Activated naive CD4-positive, alpha-beta T cell treated with anti-CD3 and anti-CD28 coated beads, Interleukin-2, amount 50 U/mL, for 72 hours (primary cell): ENCODE data around the gene CSHL1. TPM values are rescaled to one million over a fixed set of nuclear protein-coding genes. Genes with fewer than 3 reads are reported as not detected.

ENCODE experiments used
- ATAC-seq, 2 donors: fragments of 150-1000 bp; cut with Tn5 transposase; 2 replicates each; pipeline ENCODE4 v1.10.0; 2021; ENCODE audit warnings: mild to moderate bottlenecking in 2 of 2, moderate library complexity in 2 of 2
- DNase-seq, 2 donors: peaks; one replicate each; pipeline ENCODE4 v3.0.0; 2021 to 2022; ENCODE audit warnings: low spot score in 2 of 2
- H3K27ac Mint-ChIP-seq, 2 donors: one replicate each; pipeline ENCODE4 v1.8.0; 2022; ENCODE audit warnings: mild to moderate bottlenecking in 2 of 2, mixed read lengths in 2 of 2
- H3K36me3 Mint-ChIP-seq, 2 donors: one replicate each; pipeline ENCODE4 v1.8.0; 2022; ENCODE audit warnings: mixed read lengths in 2 of 2
- H3K9me3 Mint-ChIP-seq, 2 donors: one replicate each; pipeline ENCODE4 v1.8.0; 2022; ENCODE audit warnings: mixed read lengths in 2 of 2
- total RNA-seq, 2 donors: library from RNA; stranded (reverse); gene quantifications; one replicate each; pipeline ENCODE4 v1.2.3, GENCODE V29; 2022

The CSHL1 gene
- total RNA-seq, 2 donors from 2014 or later: 0.31 TPM; not detected in 1

DNA sequence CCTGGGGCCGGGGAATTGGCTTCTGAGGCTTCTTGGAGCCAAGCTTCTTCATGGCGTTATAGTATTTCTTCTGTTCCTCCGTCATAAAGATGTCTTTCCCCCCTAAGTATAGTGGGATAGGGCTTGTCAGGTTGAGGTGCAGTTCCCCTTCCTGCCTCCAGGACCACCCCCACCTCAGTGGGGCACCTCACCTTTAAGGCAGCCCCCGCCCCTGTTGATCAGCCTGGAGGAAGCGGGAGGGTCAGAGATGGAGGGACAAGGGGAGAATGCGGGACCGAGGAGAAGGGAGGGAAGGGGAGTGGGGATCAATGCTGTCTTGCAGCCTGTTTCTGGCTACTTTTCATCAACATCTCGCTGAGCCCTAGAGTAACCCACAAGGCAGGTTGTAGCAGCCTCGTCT is 32.7 kb upstream of the CSHL1 start:
- Mint-ChIP-seq H3K9me3 (no peaks in the 10 kb centered on the region), H3K36me3 (no peaks in the 10 kb centered on the region), H3K27ac (no peak overlapping the region)
- no peak for DNase-seq
- ATAC-seq: no peak

DNA sequence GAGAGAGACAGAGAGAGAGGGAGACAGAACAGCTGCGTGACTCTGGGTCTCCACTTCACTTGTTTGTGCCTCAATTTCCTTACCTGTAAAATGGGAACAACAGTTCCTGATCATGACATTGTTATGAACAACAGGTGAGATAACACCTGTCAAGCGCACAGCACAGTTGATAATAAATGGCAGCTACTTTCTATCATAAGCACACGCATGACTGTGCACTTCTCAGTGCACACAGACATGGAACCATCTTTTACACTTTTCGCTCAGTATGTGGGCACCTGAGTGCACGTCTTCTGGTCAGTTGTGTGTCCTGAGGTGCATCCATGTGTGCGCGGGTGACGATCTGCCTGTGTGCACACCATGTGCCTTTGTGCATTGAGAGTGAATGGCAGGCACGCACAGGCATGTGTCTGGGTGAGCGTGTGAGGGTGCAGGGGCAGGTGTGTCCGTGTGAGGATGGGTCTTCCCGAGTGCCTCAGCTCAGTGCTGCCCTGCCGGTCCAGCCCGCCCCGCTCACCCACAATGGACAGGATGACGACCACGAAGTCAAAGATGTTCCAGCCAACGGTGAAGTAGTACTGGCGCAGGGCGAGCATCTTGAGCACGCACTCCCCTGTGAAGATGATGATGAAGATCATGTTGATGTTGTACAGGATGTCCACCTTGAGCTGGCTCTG is 31.4 kb upstream of the CSHL1 start:
- H3K9me3 Mint-ChIP-seq: no peaks in the 10 kb centered on the region
- H3K36me3 Mint-ChIP-seq: no peaks in the 10 kb centered on the region
- ATAC-seq (no peak), DNase-seq (no peak)
- H3K27ac Mint-ChIP-seq: peak overlapping the region in 1 of 2 donors; percentile 15

DNA sequence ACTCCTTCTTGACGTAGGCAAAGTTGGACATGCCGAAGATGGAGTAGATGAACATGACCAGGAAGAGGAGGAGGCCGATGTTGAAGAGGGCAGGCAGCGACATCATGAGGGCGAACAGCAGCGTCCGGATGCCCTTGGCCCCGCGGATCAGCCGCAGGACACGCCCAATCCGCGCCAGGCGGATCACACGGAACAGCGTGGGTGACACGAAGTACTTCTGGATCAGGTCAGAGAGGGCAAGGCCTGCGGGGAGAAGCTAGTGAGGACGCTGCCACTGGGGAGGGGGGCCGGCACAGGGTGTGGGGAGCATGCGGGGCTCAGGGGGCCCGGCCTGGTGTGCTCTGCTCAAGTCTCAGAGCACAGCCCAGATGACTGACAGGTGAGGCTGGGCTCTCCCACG is 30.7 kb upstream of the CSHL1 start:
- ATAC-seq (no peak), DNase-seq (no peak)
- H3K9me3 Mint-ChIP-seq: no peaks in the 10 kb centered on the region
- H3K27ac Mint-ChIP-seq: no peak overlapping the region
- H3K36me3 Mint-ChIP-seq: no peaks in the 10 kb centered on the region

DNA sequence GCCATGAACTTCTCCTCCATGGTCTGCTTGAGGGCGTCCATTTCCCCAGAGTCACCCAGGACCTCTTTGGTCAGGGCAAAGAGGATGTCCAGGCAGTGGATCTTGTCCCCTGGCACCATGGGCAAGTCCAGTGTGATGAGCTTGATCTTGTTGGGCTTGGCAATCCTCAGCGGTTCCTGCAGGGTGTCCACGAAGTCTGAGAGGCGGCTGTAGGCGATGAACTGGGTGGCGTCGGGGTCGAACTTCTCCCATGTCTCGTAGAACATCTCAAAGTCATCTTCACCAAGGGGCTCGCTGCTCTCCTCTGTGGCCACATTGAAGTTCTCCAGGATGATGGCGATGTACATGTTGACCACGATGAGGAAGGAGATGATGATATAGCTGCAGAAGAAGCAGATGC is 30.1 kb upstream of the CSHL1 start:
- H3K36me3 Mint-ChIP-seq: no peaks in the 10 kb centered on the region
- ATAC-seq: no peak
- H3K27ac Mint-ChIP-seq: no peak overlapping the region
- no peaks in the 10 kb centered on the region for H3K9me3 Mint-ChIP-seq
- no peak for DNase-seq

DNA sequence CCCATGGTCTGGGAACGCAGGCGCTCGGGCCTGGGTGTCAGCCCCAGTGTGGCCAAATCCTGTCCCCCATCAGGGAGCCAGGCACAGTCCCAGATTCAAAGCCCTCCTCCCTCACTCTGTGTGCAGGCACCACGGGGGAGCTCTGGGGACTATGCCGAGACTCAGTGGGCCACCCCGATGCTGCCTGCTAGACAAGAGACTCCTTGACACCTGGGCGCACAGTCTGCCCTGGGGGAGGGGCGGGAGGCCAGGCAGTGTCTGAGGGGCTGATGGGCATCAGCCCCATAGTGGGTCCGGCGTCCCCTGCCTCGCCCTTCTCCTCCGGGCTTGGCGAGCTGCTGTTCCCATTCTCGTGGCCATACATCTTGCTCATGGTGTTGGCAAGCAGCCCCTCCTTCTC is 29.5 kb upstream of the CSHL1 start:
- H3K27ac Mint-ChIP-seq: no peak overlapping the region
- no peaks in the 10 kb centered on the region for H3K36me3 Mint-ChIP-seq
- no peak for ATAC-seq
- no peak for DNase-seq
- H3K9me3 Mint-ChIP-seq: no peaks in the 10 kb centered on the region

- no peak for DNase-seq
- ATAC-seq: no peak
- no peak overlapping the region for H3K27ac Mint-ChIP-seq
- H3K9me3 Mint-ChIP-seq: no peaks in the 10 kb centered on the region
- no peaks in the 10 kb centered on the region for H3K36me3 Mint-ChIP-seq
Observed at GRCh38 chr17:63939884-63940283, 28.8 kb upstream of the CSHL1 start.

DNA sequence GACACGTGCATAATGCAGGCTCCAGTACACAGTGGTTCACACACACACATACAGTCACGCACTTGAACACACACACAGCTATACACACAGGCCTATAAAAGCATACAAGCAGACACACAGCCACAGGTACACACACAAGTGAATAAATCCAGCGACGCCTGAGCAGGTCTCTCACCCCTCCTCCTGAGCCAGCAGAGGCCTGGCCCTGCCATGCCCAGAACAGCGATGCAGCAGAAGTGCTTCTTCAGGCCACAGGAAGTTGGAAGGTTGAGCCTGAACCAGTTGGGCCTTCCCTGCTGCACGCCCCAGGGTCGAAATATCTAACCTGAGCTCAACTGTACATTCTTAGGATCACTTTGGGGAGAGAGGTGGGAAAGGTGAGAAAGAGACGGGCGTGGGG is 28.3 kb upstream of the CSHL1 start:
- Mint-ChIP-seq H3K9me3 (no peaks in the 10 kb centered on the region), H3K27ac (peak overlapping the region in 1 of 2 donors; percentile 55), H3K36me3 (no peaks in the 10 kb centered on the region)
- ATAC-seq (no peak), DNase-seq (no peak)

- no peak for ATAC-seq
- H3K27ac Mint-ChIP-seq: peak overlapping the region in 1 of 2 donors; percentile 14
Observed at GRCh38 chr17:63937920-63938319, 26.9 kb upstream of the CSHL1 start.

DNA sequence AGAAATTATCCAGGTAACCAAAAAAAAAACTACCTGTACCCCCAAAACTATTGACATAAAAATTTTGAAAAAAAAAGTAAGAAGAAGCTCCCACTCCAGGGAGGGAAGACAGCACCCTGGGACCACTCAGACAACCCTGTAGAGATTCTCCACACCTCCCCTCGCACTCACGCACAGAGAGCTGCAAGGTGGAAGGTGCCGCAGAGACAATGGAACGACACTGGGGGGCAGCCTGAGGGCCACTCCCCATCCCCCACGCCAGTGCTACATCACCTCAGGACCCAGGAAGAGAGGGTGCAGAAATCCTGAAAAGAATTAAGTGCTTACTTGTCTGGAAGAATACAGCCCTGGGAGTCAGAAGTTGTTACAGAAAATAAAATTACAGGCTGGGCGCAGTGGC is 26.3 kb upstream of the CSHL1 start:
- no peak for ATAC-seq
- Mint-ChIP-seq H3K9me3 (no peaks in the 10 kb centered on the region), H3K36me3 (no peaks in the 10 kb centered on the region), H3K27ac (no peak overlapping the region)
- DNase-seq: no peak

More at GRCh38 chr17:63937920-63938319, 26.9 kb upstream of the CSHL1 start:
- no peaks in the 10 kb centered on the region for H3K36me3 Mint-ChIP-seq
- H3K9me3 Mint-ChIP-seq: no peaks in the 10 kb centered on the region
- no peak for DNase-seq

DNA sequence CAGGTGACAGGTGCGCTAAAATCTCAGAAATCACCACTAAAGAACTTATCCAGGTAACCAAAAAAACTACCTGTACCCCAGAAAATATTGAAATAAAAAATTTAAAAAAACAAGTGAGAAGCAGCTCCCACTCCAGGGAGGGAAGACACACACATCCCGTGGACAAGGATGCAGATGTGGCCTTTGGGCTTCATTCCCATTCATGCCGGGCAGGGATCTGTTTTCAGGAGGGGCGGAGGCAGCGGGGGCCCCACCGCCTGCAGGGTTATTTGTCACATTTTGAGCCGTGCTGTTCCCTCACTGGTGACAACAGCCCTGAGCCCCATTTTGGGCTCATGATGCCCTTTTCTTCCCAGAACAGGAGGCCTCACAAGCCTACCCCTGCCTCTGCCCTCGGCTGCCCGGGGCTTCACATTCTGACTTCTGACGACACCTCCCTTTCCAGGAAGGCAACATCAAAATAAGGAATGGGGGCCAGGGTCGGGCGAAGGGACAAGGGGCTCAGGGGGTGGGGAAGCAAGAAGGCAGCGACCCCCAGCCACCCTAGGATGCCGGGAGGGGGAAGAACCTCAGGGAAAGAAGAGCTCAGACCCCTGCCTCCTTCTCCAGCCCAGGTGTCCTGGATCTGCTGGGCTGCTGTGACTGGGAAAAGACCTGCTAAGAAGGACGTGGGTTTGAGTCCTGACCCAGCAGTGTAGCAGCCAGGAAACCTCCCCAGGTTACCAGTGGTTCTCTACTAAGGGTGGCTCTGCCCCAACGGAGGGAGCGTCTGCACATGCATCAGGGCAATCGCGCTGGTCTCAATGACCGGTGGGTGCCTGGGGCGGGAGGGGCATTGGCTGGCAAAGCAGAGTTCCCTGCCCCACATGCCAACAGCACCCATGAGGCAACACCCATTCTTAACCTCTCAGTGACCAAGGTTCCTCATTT is 23.4 kb upstream of the CSHL1 start:
- no peak overlapping the region for H3K27ac Mint-ChIP-seq
- no peak for ATAC-seq
- DNase-seq: no peak
- H3K9me3 Mint-ChIP-seq: no peaks in the 10 kb centered on the region
- peaks cover 0 to 5% of the 10 kb centered on the region in 2 donors for H3K36me3 Mint-ChIP-seq

DNA sequence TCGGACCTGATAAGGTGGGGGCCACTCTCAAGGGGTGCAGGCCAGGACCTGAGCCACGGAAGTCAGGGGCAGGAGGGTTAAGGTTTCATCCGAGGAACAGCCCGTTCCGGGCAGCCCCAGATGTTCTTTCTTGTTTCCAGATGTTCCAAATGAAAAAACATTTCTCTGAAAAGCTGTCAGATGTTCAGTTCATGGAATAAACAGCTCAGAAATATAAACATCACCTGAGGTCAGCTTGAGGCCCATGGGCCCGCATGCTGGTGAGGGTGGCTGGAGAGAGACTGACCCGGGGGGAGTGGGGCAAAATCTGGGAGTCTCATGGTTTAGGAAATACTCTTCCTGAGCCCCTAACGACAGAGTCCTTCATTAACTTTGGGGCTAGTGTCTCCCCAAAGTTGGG is 22.5 kb upstream of the CSHL1 start:
- no peak overlapping the region for H3K27ac Mint-ChIP-seq
- H3K9me3 Mint-ChIP-seq: no peaks in the 10 kb centered on the region
- ATAC-seq (no peak), DNase-seq (no peak)
- peaks cover 0 to 5% of the 10 kb centered on the region in 2 donors for H3K36me3 Mint-ChIP-seq

DNA sequence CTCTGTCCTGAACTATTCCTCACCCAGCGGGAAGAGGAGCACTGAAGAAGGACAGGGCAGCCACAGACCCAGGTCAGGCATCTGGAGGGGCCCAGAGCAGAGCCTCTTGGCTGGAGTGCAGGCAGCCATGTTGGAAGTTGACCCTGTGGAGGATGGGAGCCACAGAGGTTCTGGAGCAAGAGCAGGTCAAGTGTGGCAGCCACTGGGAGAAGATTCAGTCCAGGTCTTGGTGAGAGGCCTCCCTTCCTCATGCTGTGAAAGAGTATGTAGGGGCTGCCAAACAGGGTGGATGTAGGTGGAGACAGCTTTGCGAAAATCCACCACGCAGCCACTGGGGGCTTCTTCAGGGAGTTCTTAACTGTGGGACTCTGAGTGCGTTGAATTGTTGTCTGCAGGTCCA is 21.7 kb upstream of the CSHL1 start:
- Mint-ChIP-seq H3K9me3 (no peaks in the 10 kb centered on the region), H3K27ac (peak overlapping the region; percentile 15 to 86), H3K36me3 (peaks cover 0 to 5% of the 10 kb centered on the region in 2 donors)
- peak in 1 of 2 donors; percentile 6 for ATAC-seq
- DNase-seq: no peak

DNA sequence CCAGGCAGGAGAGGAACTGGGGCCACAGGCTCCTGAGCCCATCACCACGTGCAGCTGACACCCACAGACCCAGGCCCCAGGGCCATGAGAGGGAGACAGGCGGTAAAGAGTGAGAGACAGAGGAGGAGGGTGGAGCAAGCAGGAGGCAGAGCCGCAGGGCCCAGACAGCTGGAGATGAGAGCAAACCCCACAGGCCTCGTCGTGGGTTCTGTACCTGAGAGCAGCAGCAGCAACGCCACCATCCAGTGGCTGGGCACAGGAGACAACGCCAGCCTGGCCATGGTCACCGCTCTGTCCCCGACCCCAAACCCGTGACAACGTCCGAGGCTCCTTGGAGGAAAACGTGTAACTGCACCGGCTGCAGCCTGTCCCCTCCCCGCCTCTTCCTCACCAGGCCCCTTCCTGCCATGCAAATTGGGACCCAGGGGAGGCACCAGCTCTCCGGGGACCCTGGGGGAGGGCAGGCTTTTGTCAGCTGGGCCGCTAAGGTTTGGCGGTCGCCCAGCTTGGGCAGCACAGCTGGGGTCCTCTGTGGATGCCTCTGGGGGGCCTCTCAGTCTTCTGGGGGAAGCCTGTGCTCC is 21.0 kb upstream of the CSHL1 start, which contains the start of gene CD79B:
Gene CD79B (minus strand): TSS at position 351 of the 581 bp plus-strand sequence. CDS start 70 bp downstream, at position 281.
- ATAC-seq (peak; percentile 78 to 86), DNase-seq (peak in 1 of 2 donors; percentile 36)
- Mint-ChIP-seq H3K27ac (peak within 1 kb of the TSS; percentile 86 to 91), H3K9me3 (no peaks in the 10 kb centered on the region), H3K36me3 (peaks cover 0 to 5% of the 10 kb centered on the region in 2 donors)

GRCh38 chr17:63930951-63931575 is 20.0 kb upstream of the CSHL1 start:
- Mint-ChIP-seq H3K9me3 (no peaks in the 10 kb centered on the region), H3K36me3 (peaks cover 0 to 5% of the 10 kb centered on the region in 2 donors), H3K27ac (peak overlapping the region; percentile 60 to 86)
- DNase-seq (peak; percentile 55 to 72), ATAC-seq (peak; percentile 74 to 78)

DNA sequence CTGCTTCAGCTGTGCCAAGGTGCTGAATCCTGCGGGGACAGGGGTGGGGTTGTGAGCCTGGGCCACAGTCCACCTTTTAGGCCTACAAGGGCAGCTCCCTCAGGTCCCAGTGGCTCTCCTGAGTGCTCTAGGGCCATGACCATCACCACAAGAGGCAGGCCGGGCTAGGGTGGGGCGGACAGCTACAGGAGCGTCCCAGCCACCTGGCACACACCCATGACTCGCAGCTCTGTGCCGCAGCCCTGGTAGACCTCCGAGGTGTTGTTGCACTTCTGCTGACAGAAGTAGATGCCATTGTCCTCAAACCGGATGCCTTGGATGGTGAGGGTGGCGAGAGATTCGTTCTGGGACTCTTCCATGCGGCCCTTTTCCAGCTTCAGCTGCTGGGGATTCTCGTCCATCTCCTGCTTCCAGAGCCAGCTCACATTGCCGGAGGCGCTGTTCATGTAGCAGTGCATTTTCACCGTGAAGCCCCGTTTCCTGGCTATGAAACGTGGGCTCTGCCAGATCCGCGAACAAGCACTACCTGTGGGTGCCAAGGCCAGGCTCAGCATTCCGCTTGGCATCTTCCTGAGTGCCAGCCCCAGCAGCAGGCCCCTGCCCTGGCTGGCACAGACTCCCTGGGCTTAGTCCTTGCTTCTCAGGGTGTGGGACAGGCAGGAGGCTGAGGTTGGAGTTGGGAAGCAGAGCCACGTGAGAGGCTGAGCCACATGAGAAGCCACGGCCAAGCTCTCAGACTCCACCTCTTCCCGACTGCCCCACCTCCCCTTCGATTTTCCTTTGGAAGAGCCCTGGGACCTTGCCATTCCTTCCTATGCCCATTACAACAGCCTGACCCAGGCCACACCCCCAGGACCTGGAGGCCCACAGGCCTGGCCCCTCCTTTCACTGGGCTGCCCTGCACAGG is 19.1 kb upstream of the CSHL1 start:
- ATAC-seq: no peak
- H3K27ac Mint-ChIP-seq: peak overlapping the region in 1 of 2 donors; percentile 86
- no peak for DNase-seq
- peaks cover 0 to 5% of the 10 kb centered on the region in 2 donors for H3K36me3 Mint-ChIP-seq
- H3K9me3 Mint-ChIP-seq: no peaks in the 10 kb centered on the region
